Neutrophil (primary cell): ENCODE results near the gene CEP152.

Source experiments
- H3K27ac ChIP-seq: fragments of 200-600 bp; sonication (generic); 2 replicates; pipeline ENCODE4 v1.5.1; 2016; ENCODE audit warnings: mild to moderate bottlenecking, moderate library complexity
- H3K27me3 ChIP-seq: fragments of 200-600 bp; sonication (generic); 2 replicates; pipeline ENCODE4 v1.6.0; 2016; ENCODE audit warnings: mild to moderate bottlenecking
- H3K36me3 ChIP-seq: fragments of 200-600 bp; sonication (generic); 2 replicates; pipeline ENCODE4 v1.5.1; 2017
- H3K4me1 ChIP-seq, 2 experiments: fragments of 200-600 bp in 1 of 2; sonication (generic) in 1 of 2; 1 replicate in 1 of 2; 2 replicates in 1 of 2; pipeline versions ENCODE4 v1.5.1 to v1.6.1; 2013 to 2016; ENCODE audit warnings: low read depth in 1 of 2, low read length in 1 of 2, mild to moderate bottlenecking in 1 of 2, moderate library complexity in 1 of 2; ENCODE audit not compliant: control insufficient read depth in 1 of 2, insufficient read depth in 1 of 2
- H3K4me3 ChIP-seq, 2 experiments: fragments of 200-600 bp in 1 of 2; sonication (generic) in 1 of 2; 1 replicate in 1 of 2; 2 replicates in 1 of 2; pipeline ENCODE4 v1.5.1; 2013 to 2016; ENCODE audit warnings: low read depth in 1 of 2, low read length in 1 of 2, mild to moderate bottlenecking in 1 of 2, moderate library complexity in 1 of 2
- H3K9me3 ChIP-seq: fragments of 200-600 bp; sonication (generic); 2 replicates; pipeline ENCODE4 v1.5.1; 2016
- CTCF ChIP-seq: fragments of 200-600 bp; sonication (generic); IDR thresholded peaks from 2 replicates; pipeline ENCODE4 v1.5.1; 2016; ENCODE audit warnings: antibody characterized with exemption

The CEP152 gene

DNA sequence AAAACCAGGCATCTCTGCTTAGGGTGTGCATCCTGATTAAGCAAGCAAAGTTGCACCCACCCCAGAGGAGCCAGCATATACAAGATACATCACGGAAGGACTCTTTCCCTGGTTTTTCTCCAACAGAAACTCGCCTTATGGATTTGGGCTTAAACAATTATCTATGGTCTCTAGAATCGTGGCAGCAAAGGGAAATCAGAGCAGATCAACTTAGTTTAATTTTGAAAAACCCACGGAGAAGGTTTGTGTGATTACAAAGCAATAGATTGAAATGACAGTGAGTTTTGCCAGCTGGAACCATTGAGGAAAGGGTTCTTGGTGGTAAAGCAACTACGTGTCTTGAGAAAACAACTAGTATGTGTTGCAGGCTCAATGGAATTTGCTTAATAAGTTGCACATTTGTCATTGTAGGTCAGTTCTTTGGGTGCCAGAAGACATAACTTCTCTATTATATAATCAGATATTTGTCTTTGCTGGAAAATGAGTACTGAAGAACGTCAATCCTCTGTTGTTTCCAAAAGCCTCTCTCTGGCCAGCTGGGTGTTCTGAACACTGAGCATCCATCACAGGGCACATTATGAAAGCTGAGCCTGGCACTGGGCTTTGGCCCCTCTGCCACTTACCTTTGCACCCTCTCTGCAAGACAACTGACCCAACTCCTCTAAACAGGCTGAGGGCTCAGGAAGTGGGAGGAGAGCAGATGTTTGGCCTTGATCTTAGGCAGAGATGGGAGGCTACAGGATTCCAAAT, 89.6 kb downstream of the CEP152 start:
- peaks cover 0 to 5% of the 10 kb centered on the region in 2 experiments for H3K4me1 ChIP-seq
- no peak overlapping the region for H3K27ac ChIP-seq
- TF ChIP-seq CTCF: no peak
- no peaks in the 10 kb centered on the region for H3K27me3 ChIP-seq
- peaks cover under 1% of the 10 kb centered on the region for H3K9me3 ChIP-seq
- H3K4me3 ChIP-seq: no peak overlapping the region
- H3K36me3 ChIP-seq: no peaks in the 10 kb centered on the region

GRCh38 chr15:48720646-48721045, 90.2 kb downstream of the CEP152 start:
- Histone ChIP-seq H3K36me3 (no peaks in the 10 kb centered on the region), H3K27ac (no peak overlapping the region), H3K4me1 (peaks cover 0 to 5% of the 10 kb centered on the region in 2 experiments), H3K27me3 (no peaks in the 10 kb centered on the region), H3K4me3 (no peak overlapping the region), H3K9me3 (peaks cover 4% of the 10 kb centered on the region)
- TF ChIP-seq CTCF: no peak

DNA sequence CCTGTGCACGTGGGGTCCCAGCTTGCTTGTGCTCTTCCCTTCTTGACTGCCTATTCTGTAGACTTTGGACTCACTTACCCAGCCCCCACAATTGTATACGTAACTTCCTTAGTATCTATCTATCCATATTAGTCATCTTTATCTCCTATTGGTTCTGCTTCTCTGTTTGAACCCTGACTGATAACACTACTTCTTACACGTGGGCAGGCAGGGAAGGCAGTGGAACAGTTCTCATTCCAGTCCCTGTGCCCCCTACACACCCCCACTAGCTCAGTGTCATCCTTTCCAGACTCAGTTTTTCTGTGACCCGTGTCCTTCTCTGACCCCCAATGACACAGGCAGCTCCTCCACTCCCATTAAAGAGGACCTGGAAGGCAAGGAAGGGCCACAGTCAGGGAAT, 91.2 kb downstream of the CEP152 start:
- Histone ChIP-seq H3K27me3 (no peaks in the 10 kb centered on the region), H3K27ac (no peak overlapping the region), H3K36me3 (no peaks in the 10 kb centered on the region), H3K4me3 (no peak overlapping the region), H3K9me3 (peaks cover 4% of the 10 kb centered on the region), H3K4me1 (peaks cover 0 to 5% of the 10 kb centered on the region in 2 experiments)
- no peak for TF ChIP-seq CTCF

DNA sequence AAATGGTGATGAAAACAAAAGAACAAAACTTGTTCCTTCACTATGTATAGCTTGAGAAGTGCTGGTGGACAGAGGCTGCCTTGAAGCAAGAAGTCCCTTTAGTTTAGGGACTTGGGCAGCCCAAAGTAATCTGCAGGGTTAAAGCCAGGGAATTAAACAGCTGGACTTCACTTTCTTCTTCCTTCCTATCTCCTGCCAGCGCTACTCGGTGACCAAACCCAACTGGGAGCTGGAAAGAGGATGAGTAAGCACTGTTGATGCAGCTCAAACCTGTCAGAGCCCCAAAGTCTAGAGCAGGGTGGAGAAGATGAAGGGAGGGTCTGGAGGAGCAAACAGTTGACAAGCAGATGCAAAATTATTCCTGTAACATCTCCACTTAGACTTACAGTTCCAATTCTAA, 92.2 kb downstream of the CEP152 start:
- H3K9me3 ChIP-seq: peaks cover 4% of the 10 kb centered on the region
- no peaks in the 10 kb centered on the region for H3K36me3 ChIP-seq
- no peak for TF ChIP-seq CTCF
- H3K4me1 ChIP-seq: peaks cover 0 to 5% of the 10 kb centered on the region in 2 experiments
- H3K4me3 ChIP-seq: no peak overlapping the region
- no peak overlapping the region for H3K27ac ChIP-seq
- H3K27me3 ChIP-seq: no peaks in the 10 kb centered on the region

DNA sequence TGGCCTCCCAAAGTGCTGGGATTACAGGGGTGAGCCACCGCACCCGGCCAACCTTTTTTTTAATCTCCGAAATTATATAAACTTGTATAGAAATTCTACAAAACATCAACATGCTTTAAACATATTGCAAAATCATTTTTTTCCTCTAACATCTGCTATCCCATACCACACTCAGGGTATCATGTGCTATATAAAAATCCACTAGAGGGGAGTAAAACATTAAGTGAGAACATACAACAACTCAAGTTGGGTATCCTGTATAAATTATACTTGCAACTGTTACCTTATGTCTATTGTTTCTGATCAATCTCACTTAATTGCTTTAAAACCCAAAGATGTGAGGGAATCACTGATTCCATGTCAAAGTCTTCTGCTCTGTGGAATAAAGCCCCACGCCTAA, 93.4 kb downstream of the CEP152 start:
- Histone ChIP-seq H3K27me3 (no peaks in the 10 kb centered on the region), H3K9me3 (peaks cover 4% of the 10 kb centered on the region), H3K4me1 (peaks cover 0 to 5% of the 10 kb centered on the region in 2 experiments), H3K4me3 (no peak overlapping the region), H3K36me3 (no peaks in the 10 kb centered on the region), H3K27ac (no peak overlapping the region)
- TF ChIP-seq CTCF: no peak
